ENCODE data around the gene CDK11B.

The CDK11B gene

GRCh38 chr1:1617516-1617915 is 41.3 kb downstream of the CDK11B start:
- in situ Hi-C loops (cut with HindIII; ENCODE audit: low sequenced_read_pairs) = loop anchor here (5.0 kb wide), 1 partner anchor 55 kb away; no protein-coding TSS in a partner anchor

- in situ Hi-C loops (cut with HindIII; ENCODE audit: low sequenced_read_pairs) = loop anchor here (5.0 kb wide), 1 partner anchor 55 kb away; no protein-coding TSS in a partner anchor
Measured at GRCh38 chr1:1616838-1617237, 42.0 kb downstream of the CDK11B start.

- in situ Hi-C loops (cut with HindIII; ENCODE audit: low sequenced_read_pairs) = loop anchor here (5.0 kb wide), 1 partner anchor 54 kb away; no protein-coding TSS in a partner anchor
Measured at GRCh38 chr1:1616045-1616790, 42.6 kb downstream of the CDK11B start.

- in situ Hi-C loops (cut with HindIII; ENCODE audit: low sequenced_read_pairs) = loop anchor here (5.0 kb wide), 1 partner anchor 53 kb away; no protein-coding TSS in a partner anchor
Measured at GRCh38 chr1:1615256-1616044, 43.4 kb downstream of the CDK11B start, which contains the start of gene MIB2. Gene MIB2 (plus strand): TSS chr1:1615500. CDS start chr1:1623453, 7,953 bp downstream.

GRCh38 chr1:1614954-1615255 is 43.9 kb downstream of the CDK11B start:
- in situ Hi-C loops (cut with HindIII; ENCODE audit: low sequenced_read_pairs) = loop anchor here (5.0 kb wide), 1 partner anchor 53 kb away; no protein-coding TSS in a partner anchor

- in situ Hi-C loops (cut with HindIII; ENCODE audit: low sequenced_read_pairs) = no loop called here
Measured at GRCh38 chr1:1614204-1614953, 44.4 kb downstream of the CDK11B start.

GRCh38 chr1:1613509-1614082 is 45.2 kb downstream of the CDK11B start:
- in situ Hi-C loops (cut with HindIII; ENCODE audit: low sequenced_read_pairs) = no loop called here

- in situ Hi-C loops (cut with HindIII; ENCODE audit: low sequenced_read_pairs) = no loop called here
Measured at GRCh38 chr1:1612104-1612400, 46.8 kb downstream of the CDK11B start.

- in situ Hi-C loops (cut with HindIII; ENCODE audit: low sequenced_read_pairs) = no loop called here
Measured at GRCh38 chr1:1610796-1611195, 48.0 kb downstream of the CDK11B start.

- in situ Hi-C loops (cut with HindIII; ENCODE audit: low sequenced_read_pairs) = no loop called here
Measured at GRCh38 chr1:1609822-1610485, 48.9 kb downstream of the CDK11B start.

GRCh38 chr1:1606232-1606631 is 52.6 kb downstream of the CDK11B start:
- in situ Hi-C loops (cut with HindIII; ENCODE audit: low sequenced_read_pairs) = no loop called here

GRCh38 chr1:1605724-1606123 is 53.1 kb downstream of the CDK11B start:
- in situ Hi-C loops (cut with HindIII; ENCODE audit: low sequenced_read_pairs) = no loop called here

- in situ Hi-C loops (cut with HindIII; ENCODE audit: low sequenced_read_pairs) = no loop called here
Measured at GRCh38 chr1:1605034-1605591, 53.7 kb downstream of the CDK11B start.

GRCh38 chr1:1604374-1605033 is 54.3 kb downstream of the CDK11B start:
- in situ Hi-C loops (cut with HindIII; ENCODE audit: low sequenced_read_pairs) = no loop called here

- in situ Hi-C loops (cut with HindIII; ENCODE audit: low sequenced_read_pairs) = no loop called here
Measured at GRCh38 chr1:1603671-1604373, 55.0 kb downstream of the CDK11B start.

- in situ Hi-C loops (cut with HindIII; ENCODE audit: low sequenced_read_pairs) = no loop called here
Measured at GRCh38 chr1:1602968-1603506, 55.8 kb downstream of the CDK11B start.

GRCh38 chr1:1602304-1602967 is 56.4 kb downstream of the CDK11B start:
- in situ Hi-C loops (cut with HindIII; ENCODE audit: low sequenced_read_pairs) = no loop called here

GRCh38 chr1:1601564-1602303 is 57.1 kb downstream of the CDK11B start:
- in situ Hi-C loops (cut with HindIII; ENCODE audit: low sequenced_read_pairs) = no loop called here

Measured in endothelial cell of hepatic sinusoid (primary cell).